GM19025 (cell line): ENCODE data around the gene GRAMD2B.
"Not testable (repeated sequence)": the region's sequence is repeated elsewhere in the genome, so short reads cannot be mapped to it uniquely, and the experiment has no call there.

Experiments
- ATAC-seq: cut with Tn5 transposase; IDR thresholded peaks from one replicate; pipeline ENCODE4 v1.9.1; 2021; ENCODE audit warnings: mild to moderate bottlenecking, low read depth, moderate library complexity; ENCODE audit not compliant: unreplicated experiment

GRAMD2B gene, protein sequence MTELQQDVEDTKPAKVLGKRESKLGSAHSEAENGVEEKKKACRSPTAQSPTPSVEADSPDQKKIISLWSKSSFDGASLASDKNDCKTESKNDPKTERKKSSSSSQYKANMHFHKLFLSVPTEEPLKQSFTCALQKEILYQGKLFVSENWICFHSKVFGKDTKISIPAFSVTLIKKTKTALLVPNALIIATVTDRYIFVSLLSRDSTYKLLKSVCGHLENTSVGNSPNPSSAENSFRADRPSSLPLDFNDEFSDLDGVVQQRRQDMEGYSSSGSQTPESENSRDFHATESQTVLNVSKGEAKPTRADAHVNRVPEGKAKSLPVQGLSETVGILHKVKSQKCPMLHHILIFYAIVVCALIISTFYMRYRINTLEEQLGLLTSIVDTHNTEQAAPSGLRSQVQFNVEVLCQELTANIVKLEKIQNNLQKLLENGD

DNA sequence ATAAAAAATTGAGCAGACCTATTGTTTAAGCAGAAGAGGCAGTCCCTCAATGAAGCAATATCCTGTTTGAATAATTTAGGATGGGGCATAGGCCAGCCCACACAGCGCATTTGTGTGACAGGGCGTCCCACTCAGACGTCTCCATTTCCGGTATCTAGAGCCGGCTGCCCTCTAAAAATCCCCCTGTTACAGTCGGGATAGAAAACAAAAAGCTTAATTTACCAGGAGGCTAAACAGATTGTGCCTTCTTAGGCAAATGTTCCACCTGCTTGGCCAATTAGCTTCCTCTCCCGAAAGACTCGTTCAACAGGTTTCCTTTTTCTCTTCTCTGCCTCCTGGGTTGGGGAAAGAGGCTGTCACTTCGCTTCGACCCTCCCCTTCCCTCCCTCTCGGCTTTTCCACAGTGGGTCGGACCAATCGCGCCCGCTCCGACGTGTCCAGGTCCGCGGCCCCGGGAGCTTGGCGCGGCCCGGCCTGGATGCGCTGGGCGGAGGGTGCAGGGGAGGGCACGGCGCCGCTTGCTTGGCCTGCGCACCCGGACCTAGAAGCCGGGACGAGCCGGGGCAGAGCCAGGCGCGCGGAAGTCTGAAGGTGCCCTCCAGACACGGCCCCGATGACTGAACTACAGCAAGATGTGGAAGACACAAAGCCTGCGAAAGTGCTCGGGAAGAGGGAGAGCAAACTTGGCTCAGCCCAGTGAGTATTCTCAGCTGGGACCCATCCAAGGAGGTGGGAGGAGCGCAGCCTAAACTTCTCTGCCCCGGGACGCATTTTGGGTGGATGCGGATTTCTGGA lies at the start of gene GRAMD2B:
Gene GRAMD2B (plus strand): TSS at position 416 of the 795 bp plus-strand sequence. CDS start 198 bp downstream, at position 614.
- peak; percentile 78 for ATAC-seq

DNA sequence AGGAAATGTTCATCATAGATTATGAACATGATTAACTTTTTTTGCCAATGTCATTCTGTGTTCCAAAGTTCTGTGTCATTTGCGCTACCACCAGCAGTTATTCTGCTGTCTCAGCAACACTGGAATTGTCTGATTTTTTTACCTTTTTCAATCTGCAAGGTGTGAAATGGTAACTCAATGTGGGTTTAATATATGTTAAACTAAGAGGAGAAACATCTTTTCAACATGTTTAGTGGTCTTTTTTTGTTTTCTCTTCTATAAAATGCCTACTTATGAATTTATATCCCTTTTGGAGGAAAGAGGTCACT lies 49.1 kb upstream of the GRAMD2B start:
- no peak for ATAC-seq

DNA sequence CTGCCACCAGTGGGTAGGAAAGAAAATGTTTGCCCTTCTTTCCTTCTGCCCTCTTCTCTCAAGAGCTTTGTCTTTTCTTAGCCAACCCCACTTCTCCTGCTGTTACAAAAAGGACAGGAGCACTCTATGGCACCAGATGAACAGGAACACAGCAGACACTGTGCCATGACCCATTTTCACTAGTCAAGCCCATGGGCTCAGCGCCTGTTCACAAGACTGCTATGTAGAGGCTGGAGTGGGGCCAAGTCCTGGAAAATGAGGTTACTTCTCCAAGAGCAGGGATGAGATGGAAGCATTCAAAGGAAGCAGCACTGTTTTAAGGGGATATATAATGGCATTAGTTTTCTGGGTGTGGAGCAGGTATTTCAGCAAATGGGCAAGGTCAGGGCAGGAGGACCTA lies 46.8 kb upstream of the GRAMD2B start:
- no peak for ATAC-seq

DNA sequence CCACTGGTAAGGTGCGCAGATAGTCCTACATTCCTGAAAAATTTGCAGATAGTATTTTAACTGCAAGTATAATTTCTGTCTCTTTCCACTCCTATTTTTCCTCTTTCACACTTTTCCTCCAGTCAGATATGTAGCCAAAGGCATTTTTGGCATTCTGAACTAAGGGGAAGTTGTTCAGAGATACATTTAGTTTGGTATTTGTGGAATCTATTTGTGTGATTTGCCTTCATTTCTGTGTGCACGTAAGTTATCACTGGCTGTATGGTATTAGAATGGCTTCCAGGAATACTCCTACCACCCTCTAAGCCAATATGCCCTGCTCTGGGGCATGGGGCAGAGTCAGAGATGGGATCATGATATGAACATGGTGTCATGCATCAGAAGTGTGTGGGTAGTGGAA lies 45.8 kb upstream of the GRAMD2B start:
- no peak for ATAC-seq

DNA sequence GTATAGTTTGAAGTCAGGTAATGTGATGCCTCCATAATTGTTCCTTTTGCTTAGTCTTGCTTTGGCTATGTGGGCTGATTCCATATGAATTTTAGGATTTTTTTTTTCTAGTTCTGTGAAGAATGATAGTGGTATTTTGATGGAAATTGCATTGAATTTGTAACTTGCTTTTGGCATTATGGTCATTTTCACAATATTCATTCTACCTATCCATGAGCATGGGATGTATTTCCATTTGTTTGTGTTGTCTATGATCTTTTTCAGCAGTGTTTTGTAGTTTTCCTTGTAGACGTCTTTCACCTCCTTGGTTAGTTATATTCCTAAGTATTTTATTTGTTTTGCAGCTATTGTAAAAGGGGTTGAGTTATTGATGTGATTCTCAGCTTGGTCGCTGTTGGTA lies 42.9 kb upstream of the GRAMD2B start:
- ATAC-seq: not testable (repeated sequence)

DNA sequence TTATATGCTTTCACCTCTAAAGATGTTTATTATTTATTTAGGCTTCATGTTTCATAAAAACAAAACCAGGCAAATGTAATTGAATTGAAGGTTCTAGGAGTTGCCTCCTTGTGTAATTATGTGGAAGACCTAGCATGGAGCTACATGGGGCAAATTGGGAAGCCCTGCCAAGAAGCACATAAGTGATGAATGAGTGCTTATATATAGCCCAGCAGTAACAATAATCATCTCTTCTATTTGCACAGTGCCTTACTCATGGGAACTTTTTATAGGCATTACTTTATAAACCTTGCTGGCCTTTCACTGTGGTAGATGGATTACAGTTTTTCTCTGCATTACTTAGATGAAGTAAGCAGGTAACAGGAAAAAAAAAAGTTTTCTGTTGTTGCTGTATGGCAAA lies 40.0 kb upstream of the GRAMD2B start:
- no peak for ATAC-seq

DNA sequence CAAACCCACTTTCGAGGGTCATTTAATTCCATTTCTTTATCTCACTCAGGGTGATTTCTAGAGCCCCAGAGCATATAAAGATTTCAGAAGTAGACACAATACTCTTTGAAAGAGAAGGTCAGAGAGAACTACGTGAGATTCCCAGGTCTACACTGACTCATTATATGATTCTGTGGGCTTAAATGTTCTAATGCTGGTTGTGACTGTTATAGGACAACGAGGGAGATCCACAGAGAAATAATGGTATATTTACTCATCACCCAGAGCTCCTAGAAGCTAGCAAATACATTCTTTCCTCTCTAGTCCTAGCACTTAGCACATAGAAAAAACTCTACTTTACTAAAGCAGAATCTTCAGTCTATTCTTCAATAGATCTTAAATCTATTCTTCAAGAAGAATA lies 39.4 kb upstream of the GRAMD2B start:
- ATAC-seq: no peak

DNA sequence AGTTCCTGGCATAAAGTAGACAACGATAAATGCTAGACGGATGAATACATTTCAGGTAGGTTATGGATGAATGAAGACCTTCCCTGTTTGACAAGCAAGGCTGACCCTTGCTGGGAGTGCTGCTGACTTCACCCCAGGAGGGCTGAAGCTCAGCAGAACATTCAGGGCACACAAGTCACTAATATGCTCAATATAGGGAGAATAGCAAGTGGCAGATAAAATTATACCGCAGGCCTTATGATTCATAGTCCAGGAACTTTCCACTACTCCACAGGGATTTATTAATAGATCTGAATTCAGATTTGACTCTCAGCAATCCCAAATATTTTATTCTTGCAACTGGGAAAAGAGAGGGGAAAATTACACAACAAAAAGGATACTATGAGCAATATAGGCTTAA lies 38.2 kb upstream of the GRAMD2B start:
- ATAC-seq: no peak

DNA sequence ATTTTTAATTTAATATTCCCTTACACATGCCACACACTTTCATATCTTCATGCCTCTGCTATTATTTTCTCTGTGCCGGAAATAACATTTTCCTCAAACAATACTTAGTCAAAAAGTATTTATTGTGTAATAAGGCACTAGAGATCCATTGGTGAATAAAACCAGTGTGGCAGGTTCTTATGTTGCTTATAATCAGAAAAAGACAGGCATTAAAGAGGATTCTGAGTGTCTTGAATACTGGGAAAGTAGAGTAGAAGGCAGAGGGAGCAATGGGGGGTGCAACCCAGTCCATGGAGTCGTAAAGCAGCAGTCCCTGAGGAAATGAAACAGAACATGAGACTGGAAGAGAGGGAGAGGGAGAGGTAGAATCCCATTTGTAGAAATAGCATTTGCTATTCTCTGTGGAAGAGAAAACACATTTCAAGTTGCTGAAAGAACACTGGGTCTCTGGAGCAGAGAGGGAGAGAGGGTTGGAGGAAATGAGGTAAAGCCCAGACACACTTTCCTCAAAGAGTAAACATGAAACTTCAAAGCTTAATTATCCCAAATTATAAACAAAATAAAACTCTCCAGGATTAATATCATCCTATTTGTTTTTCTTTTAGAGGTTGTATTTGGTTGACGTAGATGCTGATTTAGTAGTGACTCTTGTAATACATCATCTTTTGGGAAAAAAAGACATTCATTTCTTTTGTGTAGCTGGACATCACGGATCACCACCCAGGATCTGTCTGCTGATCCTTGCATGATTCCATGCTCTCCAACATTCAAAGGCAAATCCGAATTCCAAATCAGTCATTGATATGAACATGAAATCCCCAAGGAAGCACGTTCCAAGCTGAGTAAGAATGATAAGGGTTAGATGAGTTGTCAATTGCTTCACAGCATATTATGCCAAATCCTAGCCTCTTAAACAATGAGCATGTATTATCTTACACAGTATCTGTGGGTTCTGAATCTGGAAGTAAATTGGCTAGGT lies 37.4 kb upstream of the GRAMD2B start:
- ATAC-seq: no peak

DNA sequence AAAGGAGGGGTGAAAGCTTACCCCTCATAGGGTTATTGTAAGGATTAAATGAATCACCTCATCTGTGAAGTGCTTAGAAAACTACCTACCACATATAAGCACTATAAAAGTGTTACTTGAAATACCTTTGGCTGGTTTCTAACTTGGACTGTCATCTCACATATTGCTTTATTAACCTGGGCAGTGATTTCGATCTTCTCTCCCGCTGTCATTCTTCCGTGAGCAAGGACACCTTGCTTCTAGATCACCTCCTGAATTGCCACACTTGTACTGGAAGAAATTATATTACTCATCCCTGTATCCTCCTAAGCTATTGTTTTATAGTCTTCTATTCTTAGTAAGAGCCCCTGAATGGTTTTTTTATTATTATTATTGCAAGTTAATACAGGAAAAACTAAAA lies 34.0 kb upstream of the GRAMD2B start:
- ATAC-seq: no peak

DNA sequence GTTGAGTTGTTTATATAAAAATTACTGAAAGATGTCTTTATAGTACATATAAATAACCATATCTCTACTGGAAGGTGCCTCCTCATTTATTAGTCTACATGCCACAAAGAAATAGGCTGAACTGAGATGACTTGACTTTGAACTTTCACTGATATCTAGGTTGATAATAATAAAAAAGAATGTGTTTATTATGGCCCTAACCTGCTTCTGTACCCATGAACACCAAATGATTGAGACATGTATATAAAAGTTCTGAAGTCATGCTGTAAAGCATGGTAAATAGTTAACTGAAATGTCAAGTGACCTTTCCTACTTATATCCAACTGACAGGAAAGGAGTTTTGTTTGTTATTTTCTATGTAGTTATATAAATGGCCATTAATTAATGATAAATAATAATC lies 33.2 kb upstream of the GRAMD2B start:
- ATAC-seq: no peak

DNA sequence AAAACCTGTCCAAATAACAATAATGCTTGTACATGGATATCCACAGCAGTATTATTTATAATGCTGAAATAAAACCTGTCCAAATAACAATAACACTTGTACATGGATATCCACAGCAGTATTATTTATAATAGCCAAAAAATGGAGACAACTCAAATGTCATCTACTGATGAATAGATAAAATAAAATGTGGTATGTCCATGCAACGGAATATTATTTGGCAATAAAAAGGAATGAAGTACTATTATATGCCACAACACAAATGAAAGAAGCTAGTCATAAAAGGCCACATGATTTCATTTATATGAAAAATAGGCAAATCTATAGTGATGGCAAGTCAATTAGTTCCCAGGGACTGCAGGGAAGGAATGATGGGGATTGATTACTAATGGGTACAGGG lies 31.8 kb upstream of the GRAMD2B start:
- no peak for ATAC-seq

DNA sequence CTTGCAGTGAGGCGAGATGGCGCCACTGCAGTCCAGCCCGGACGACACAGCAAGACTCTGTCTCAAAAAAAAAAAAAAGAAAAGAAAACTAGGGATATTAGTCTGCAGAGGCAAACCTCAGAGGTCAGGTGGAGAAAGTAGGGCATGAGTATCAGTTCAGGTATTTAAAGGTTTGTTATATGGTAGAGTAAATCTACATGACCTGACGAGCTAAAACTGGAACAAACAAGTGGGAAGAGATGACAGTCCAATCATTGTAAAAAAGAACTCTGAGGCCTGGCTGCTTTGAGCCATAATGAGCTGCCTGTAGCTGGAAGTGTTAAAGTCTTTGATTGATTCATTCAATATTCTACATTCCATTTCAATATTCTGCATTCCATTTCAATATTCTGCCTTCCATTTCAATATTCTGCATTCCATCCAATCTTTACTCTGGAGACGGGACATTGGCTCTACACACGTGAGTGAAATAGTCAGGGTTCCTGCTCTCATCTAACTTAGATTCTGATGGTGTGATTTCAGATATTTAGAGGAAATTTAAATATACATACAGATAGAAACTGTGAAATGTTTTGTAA lies 28.9 kb upstream of the GRAMD2B start:
- ATAC-seq: no peak

DNA sequence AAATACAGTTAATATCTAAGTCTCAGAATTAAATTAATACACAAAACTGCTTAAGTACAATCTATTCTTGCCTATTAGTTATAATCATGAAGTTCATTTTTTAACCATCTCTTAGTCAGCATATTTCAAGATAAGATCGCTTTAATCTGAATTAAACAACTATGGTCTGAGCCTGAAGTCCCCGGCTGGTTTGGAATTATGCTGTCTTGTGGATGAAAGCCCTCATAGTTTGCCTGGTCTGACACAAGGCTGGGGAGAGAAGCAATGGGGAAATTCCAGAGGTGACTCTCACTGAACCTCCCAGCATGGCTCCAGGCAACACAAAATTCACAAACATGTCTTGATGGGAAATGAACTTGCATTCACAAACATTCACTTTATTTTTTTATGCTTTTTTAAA lies 28.0 kb upstream of the GRAMD2B start:
- ATAC-seq: no peak

DNA sequence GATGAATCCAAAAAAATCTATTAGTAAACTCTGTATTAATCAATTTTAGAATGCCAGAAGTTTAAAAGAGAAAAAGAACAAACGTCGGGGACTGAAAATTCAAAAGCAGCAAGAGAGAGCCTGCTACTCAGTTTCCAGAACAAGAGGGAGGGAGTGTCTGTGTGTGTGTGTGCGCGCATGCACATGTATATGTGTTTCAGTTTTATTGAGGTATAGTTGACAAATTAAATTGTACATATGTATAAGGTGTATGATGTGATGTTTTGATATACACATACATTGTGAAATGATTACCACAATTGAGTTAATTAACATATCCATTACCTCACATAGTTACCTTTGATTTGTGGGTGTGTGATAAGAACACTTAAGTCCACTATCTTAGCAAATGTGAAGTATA lies 27.6 kb upstream of the GRAMD2B start:
- ATAC-seq: no peak

DNA sequence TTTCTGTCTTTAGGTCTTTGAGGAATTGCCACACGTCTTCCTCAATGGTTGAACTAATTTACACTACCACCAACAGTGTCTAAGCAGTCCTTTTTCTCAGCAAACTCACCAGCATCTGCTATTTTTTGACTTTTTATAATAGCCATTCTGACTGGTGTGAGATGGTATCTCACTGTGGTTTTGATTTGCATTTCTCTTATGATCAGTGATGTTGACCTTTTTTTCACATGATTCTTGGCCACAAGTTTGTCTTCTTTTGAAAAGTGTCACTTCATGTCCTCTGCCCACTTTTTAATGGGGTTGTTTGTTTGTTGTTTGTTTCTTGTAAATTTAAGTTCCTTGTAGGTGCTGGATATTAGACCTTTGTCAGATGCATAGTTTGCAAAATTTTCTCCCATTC lies 26.5 kb upstream of the GRAMD2B start:
- ATAC-seq: not testable (repeated sequence)

DNA sequence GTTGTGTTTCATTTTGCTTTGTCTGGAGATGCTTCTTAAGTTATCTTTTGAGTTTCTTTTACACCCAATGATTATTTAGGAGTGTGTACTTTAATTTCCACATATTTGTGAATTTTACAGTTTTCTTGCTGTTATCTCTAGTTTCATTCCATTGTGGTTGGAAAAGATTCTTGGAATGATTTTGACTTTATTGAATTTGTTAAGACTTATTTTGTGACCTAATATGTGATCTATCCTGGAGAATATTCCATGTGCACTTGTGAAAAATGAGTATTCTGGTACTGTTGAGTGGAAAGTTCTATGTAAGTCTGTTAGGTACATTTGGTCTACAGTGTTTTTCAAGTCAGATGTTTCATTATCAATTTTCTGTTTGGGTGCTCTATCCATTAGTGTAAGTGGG lies 24.4 kb upstream of the GRAMD2B start:
- ATAC-seq: no peak

DNA sequence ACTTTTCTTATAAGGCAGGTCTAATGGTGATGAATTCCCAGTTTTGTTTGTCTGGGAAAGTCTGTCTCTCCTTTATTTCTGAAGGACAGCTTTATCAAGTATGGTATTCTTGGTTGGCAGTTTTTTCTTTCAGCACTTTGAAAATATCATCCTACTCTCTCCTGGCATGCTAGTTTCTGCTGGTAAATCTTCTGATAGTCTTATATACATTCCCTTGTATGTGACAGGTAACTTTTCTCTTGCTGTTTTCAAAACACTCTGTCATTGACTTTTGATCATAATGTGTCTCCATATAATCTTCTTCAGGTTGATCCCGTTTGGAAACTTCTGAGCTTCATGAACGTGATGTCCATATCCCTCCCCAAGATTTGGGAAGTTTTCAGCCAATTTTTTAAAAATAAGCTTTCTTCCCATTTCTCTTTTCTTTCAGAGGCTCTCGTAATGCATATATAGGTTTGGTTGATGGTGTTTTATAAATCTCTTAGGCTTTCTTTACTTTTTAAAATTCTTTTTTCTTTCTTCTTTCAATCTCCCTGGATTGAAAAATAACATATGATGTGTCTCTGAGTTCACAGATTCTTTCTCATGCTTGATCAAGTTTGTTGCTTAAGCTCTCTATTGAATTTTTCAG lies 22.5 kb upstream of the GRAMD2B start:
- no peak for ATAC-seq

DNA sequence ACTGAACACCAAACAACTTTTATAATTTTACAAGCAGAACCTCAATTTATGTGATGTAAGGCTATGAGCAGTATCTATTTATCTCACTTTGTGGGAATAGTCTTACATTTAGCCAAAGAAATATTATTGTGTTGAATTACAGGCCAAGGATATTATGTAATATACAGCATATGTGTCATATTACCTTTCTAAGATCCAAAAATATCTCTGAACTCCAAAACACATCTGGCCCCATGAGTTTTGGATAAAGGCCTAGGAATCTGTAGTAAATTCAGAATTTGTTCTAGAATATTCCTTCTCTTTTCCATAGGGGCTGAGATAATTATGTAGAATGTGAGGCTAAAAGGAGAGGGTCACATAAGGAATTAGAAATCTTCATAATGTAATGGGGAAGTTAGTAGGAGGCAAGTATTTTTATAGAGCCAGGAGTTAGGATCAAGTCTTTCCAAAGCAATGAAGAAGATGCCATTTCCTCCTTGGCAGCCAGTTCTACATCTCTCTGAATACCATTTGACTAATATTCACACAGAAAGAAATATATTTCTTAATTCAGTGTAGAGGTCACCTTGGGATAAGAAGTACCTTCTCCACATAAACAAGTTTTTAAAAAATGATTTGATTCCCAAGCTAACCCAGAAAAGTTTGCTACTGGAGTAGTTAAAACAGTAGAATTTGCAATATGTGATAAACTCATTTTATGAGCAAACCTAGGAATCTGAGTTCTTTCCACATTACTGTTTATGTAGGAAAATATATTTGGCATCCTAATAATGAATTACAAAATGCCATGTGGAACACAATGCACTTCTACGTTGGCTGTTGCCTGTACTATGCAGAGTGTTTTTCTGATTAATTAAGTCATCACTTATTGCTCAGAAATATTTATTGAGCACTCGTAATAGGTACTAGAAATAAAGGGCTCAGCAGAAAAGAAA lies 20.3 kb upstream of the GRAMD2B start:
- ATAC-seq: no peak
